Testis (tissue), 3 donors: ENCODE data around the gene CHMP6. TPM values are rescaled to one million over a fixed set of nuclear protein-coding genes. Genes with fewer than 3 reads are reported as not detected.

ENCODE experiments used
- DNase-seq: peaks from one replicate; pipeline ENCODE4 v3.0.0-alpha.2; 2019
- H3K27ac ChIP-seq, 2 donors: fragments of 200-600 bp; sonication (generic); one replicate each; pipeline ENCODE4 v1.5.1; 2019
- H3K27me3 ChIP-seq: fragments of 200-600 bp; sonication (generic); one replicate; pipeline ENCODE4 v1.5.1; 2019
- H3K36me3 ChIP-seq: fragments of 200-600 bp; sonication (generic); one replicate; pipeline ENCODE4 v1.5.1; 2017; ENCODE audit warnings: low read depth; ENCODE audit errors: missing control alignments
- H3K4me1 ChIP-seq: fragments of 200-600 bp; sonication (generic); one replicate; pipeline ENCODE4 v1.5.1; 2019
- H3K4me3 ChIP-seq, 2 donors: fragments of 200-600 bp; sonication (generic); one replicate each; pipeline ENCODE4 v1.5.1; 2017 to 2019
- H3K9me3 ChIP-seq: fragments of 200-600 bp; sonication (generic); one replicate; pipeline ENCODE4 v1.5.1; 2017
- CTCF ChIP-seq, 3 experiments: fragments of 450-650 bp in 2 of 3; fragments of 200-600 bp in 1 of 3; sonication (generic) in 1 of 3; IDR thresholded peaks; one replicate each; pipeline ENCODE4 v1.5.1; 2016 to 2019; ENCODE audit warnings: antibody characterized with exemption in 3 of 3, mild to moderate bottlenecking in 2 of 3, moderate library complexity in 1 of 3
- POLR2A ChIP-seq: fragments of 450-650 bp; IDR thresholded peaks from one replicate; pipeline ENCODE4 v1.6.1; 2017; ENCODE audit warnings: antibody characterized with exemption, mild to moderate bottlenecking, moderate library complexity
- WGBS, 2 donors: methylation state at CpG; one replicate each; pipeline ENCODE4 v1.1.5; 2018; 5-methylcytosine and 5-hydroxymethylcytosine counted together
- intact Hi-C: fragments of 100-400 bp; cut with DNase I; formaldehyde crosslinking; loops from one replicate; pipeline ENCODE4 v1.15.1; 2023; ENCODE audit warnings: low total_unique reads
- polyA plus RNA-seq: library from polyadenylated mRNA; stranded (reverse); fragments of 350-450 nt; fragmentation: Illumina TruSeq; extraction: RNeasy Lipid Tissue Mini Kit (QIAGEN cat#74804); gene quantifications from one replicate; pipeline ENCODE4 v1.2.3, GENCODE V29; 2014; ENCODE audit warnings: low read depth, low replicate concordance; ENCODE audit not compliant: insufficient read depth
- total RNA-seq, 2 donors: library from RNA; depleted of rRNA; stranded (reverse); fragments of >200 nt; gene quantifications; one replicate each; pipeline ENCODE4 v1.2.3, GENCODE V29; 2016

Gene CHMP6
- total and polyA plus RNA-seq, 3 donors from 2014 or later = 18.5 to 29.8 (median 28.2) TPM

GRCh38 chr17:80971704-80972304 lies 19.8 kb upstream of the CHMP6 start:
- intact Hi-C loops = no loop called here

GRCh38 chr17:80976701-80977100 lies 14.9 kb upstream of the CHMP6 start:
- DNase-seq = no peak
- 91 to 93% methylated on average over 3 of the region's 3 CpGs for WGBS, 2 donors
- H3K4me3 ChIP-seq = no peak overlapping the region
- no peak overlapping the region for H3K27ac ChIP-seq
- H3K27me3 ChIP-seq = no peaks in the 10 kb centered on the region
- H3K9me3 ChIP-seq = no peaks in the 10 kb centered on the region
- TF ChIP-seq CTCF (IDR thresholded peaks at IDR 0.05) (no peak), POLR2A (no peak)
- peaks cover 9% of the 10 kb centered on the region for H3K4me1 ChIP-seq
- no peaks in the 10 kb centered on the region for H3K36me3 ChIP-seq
- intact Hi-C loops = no loop called here

More at GRCh38 chr17:80971704-80972304, 19.8 kb upstream of the CHMP6 start:
- Histone ChIP-seq H3K27ac (no peak overlapping the region), H3K36me3 (no peaks in the 10 kb centered on the region), H3K4me1 (peaks cover 25% of the 10 kb centered on the region), H3K27me3 (no peaks in the 10 kb centered on the region), H3K4me3 (no peak overlapping the region), H3K9me3 (no peaks in the 10 kb centered on the region)
- TF ChIP-seq POLR2A (no peak), CTCF (IDR thresholded peaks at IDR 0.05) (no peak)
- 86 to 100% methylated on average over 4 to 13 of the region's 13 CpGs for WGBS, 2 donors
- no peak for DNase-seq

- H3K4me1 ChIP-seq = peaks cover 12% of the 10 kb centered on the region
- WGBS, 2 donors = 92 to 98% methylated on average over 4 of the region's 4 CpGs
- TF ChIP-seq POLR2A = no peak
- TF ChIP-seq CTCF (IDR thresholded peaks at IDR 0.05) = no peak
- no peaks in the 10 kb centered on the region for H3K27me3 ChIP-seq
- no peak overlapping the region for H3K4me3 ChIP-seq
- intact Hi-C loops = no loop called here
- H3K36me3 ChIP-seq = no peaks in the 10 kb centered on the region
- H3K27ac ChIP-seq = no peak overlapping the region
- H3K9me3 ChIP-seq = no peaks in the 10 kb centered on the region
- DNase-seq = no peak
Observed at GRCh38 chr17:80977172-80977571, 14.5 kb upstream of the CHMP6 start.

- no peak overlapping the region for H3K27ac ChIP-seq
- peaks cover 12% of the 10 kb centered on the region for H3K4me1 ChIP-seq
- H3K27me3 ChIP-seq = no peaks in the 10 kb centered on the region
- no peak for DNase-seq
- H3K9me3 ChIP-seq = no peaks in the 10 kb centered on the region
- H3K4me3 ChIP-seq = no peak overlapping the region
- TF ChIP-seq POLR2A = no peak
- TF ChIP-seq CTCF (IDR thresholded peaks at IDR 0.05) = no peak
- intact Hi-C loops = no loop called here
- 78 to 83% methylated on average over 17 to 31 of the region's 31 CpGs for WGBS, 2 donors
- H3K36me3 ChIP-seq = no peaks in the 10 kb centered on the region
Observed at GRCh38 chr17:80978499-80979497, 12.8 kb upstream of the CHMP6 start.
